ENCODE results near the gene LRRC32.
"Not testable (repeated sequence)": the region's sequence is repeated elsewhere in the genome, so short reads cannot be mapped to it uniquely, and the experiment has no call there.

LRRC32 gene

GRCh38 chr11:76648061-76648460 is 22.5 kb downstream of the LRRC32 start:
- DNase-seq (ENCODE audit: low read depth) = no peak

- no peak for DNase-seq (ENCODE audit: low read depth)
These were observed 23.5 kb downstream of the LRRC32 start for GRCh38 chr11:76646882-76647534.

GRCh38 chr11:76644591-76644990 is 26.0 kb downstream of the LRRC32 start:
- DNase-seq (ENCODE audit: low read depth) = no peak

- not testable (repeated sequence) for DNase-seq (ENCODE audit: low read depth)
These were observed 26.8 kb downstream of the LRRC32 start for GRCh38 chr11:76643711-76644110.

- no peak for DNase-seq (ENCODE audit: low read depth)
These were observed 28.2 kb downstream of the LRRC32 start for GRCh38 chr11:76642341-76642740.

GRCh38 chr11:76641905-76642304 is 28.6 kb downstream of the LRRC32 start:
- DNase-seq (ENCODE audit: low read depth) = no peak

GRCh38 chr11:76640501-76640900 is 30.0 kb downstream of the LRRC32 start:
- DNase-seq (ENCODE audit: low read depth) = no peak

- DNase-seq (ENCODE audit: low read depth) = no peak
These were observed 30.9 kb downstream of the LRRC32 start for GRCh38 chr11:76639621-76640020.

GRCh38 chr11:76638270-76639197 is 32.0 kb downstream of the LRRC32 start:
- no peak for DNase-seq (ENCODE audit: low read depth)

GRCh38 chr11:76637491-76638269 is 32.9 kb downstream of the LRRC32 start:
- no peak for DNase-seq (ENCODE audit: low read depth)

- no peak for DNase-seq (ENCODE audit: low read depth)
These were observed 33.6 kb downstream of the LRRC32 start for GRCh38 chr11:76636826-76637460.

GRCh38 chr11:76635991-76636738 is 34.4 kb downstream of the LRRC32 start:
- DNase-seq (ENCODE audit: low read depth) = no peak

- DNase-seq (ENCODE audit: low read depth) = no peak
These were observed 35.7 kb downstream of the LRRC32 start for GRCh38 chr11:76634886-76635285.

- DNase-seq (ENCODE audit: low read depth) = no peak
These were observed 38.1 kb downstream of the LRRC32 start for GRCh38 chr11:76632492-76632891.

GRCh38 chr11:76631566-76632308 is 38.8 kb downstream of the LRRC32 start:
- DNase-seq (ENCODE audit: low read depth) = no peak

GRCh38 chr11:76630600-76631281 is 39.8 kb downstream of the LRRC32 start:
- no peak for DNase-seq (ENCODE audit: low read depth)

GRCh38 chr11:76629853-76630599 is 40.5 kb downstream of the LRRC32 start:
- no peak for DNase-seq (ENCODE audit: low read depth)

- no peak for DNase-seq (ENCODE audit: low read depth)
These were observed 41.3 kb downstream of the LRRC32 start for GRCh38 chr11:76629116-76629852.
